Thoracic aorta (tissue), 2 donors: ENCODE measurements around the gene CPXM2. TPM values are rescaled to one million over a fixed set of nuclear protein-coding genes. Genes with fewer than 3 reads are reported as not detected.

Experiments
- ATAC-seq: fragments of 150-250 bp; one replicate; pipeline ENCODE4 v1.8.0; 2017; ENCODE audit warnings: low read depth; ENCODE audit not compliant: insufficient number of reproducible peaks, low FRiP score
- DNase-seq: peaks from one replicate; pipeline ENCODE4 v3.0.0-alpha.2; 2020; ENCODE audit warnings: low spot score
- H3K27ac ChIP-seq, 2 donors: fragments of 200-600 bp; sonication (generic); 1 replicate in 1 of 2; 2 replicates in 1 of 2; pipeline ENCODE4 v1.5.1; 2016; ENCODE audit warnings: mild to moderate bottlenecking in 2 of 2, moderate library complexity in 2 of 2
- H3K27me3 ChIP-seq: fragments of 200-600 bp; sonication (generic); replicated peaks from 2 replicates; pipeline ENCODE4 v1.6.0; 2016; ENCODE audit warnings: mild to moderate bottlenecking; ENCODE audit not compliant: insufficient read depth
- H3K36me3 ChIP-seq: fragments of 200-600 bp; sonication (generic); one replicate; pipeline ENCODE4 v1.5.1; 2016
- H3K4me1 ChIP-seq, 2 donors: fragments of 200-600 bp; sonication (generic); 1 replicate in 1 of 2; 2 replicates in 1 of 2; pipeline versions ENCODE4 v1.5.1 to v1.6.0; 2016; ENCODE audit warnings: low read depth in 2 of 2, mild to moderate bottlenecking in 1 of 2; ENCODE audit not compliant: control insufficient read depth in 1 of 2
- H3K4me3 ChIP-seq: fragments of 200-600 bp; sonication (generic); 2 replicates; pipeline ENCODE4 v1.5.1; 2016; ENCODE audit warnings: mild to moderate bottlenecking
- H3K9me3 ChIP-seq: fragments of 200-600 bp; sonication (generic); 2 replicates; pipeline ENCODE4 v1.5.1; 2016
- CTCF ChIP-seq: fragments of 200-600 bp; sonication (generic); IDR thresholded peaks from one replicate; pipeline ENCODE4 v1.5.1; 2019; ENCODE audit warnings: antibody characterized with exemption
- total RNA-seq, 2 donors: library from RNA; depleted of rRNA; stranded (reverse); fragments of >200 nt; gene quantifications; one replicate each; pipeline versions ENCODE4 v1.1.0 to v1.2.3, GENCODE V29; 2016

Gene CPXM2
- total RNA-seq, 2 donors from 2014 or later: 275 to 348 TPM

DNA sequence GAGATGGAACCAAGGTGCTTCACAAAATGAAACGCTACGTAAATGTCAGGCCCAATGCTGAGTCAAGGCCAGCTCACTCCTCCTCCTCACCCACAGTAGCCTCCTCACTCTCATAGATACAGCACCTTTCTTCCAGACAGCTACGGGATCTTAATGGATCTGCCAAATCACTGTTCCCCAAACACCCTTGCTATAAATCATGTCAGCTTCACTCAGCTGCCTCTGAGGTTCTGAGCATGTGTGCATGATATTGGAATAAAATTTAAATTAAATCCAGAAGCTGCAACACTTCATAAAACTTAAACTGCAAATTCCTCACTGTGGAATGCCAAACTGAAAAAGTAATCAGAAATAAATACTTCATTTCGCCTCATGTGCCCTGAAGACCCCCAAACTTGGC, 14.7 kb upstream of the CPXM2 start:
- Histone ChIP-seq H3K4me1 (no peaks in the 10 kb centered on the region), H3K36me3 (no peaks in the 10 kb centered on the region), H3K27ac (no peak overlapping the region), H3K4me3 (no peak overlapping the region), H3K9me3 (no peaks in the 10 kb centered on the region), H3K27me3 (no peaks in the 10 kb centered on the region)
- DNase-seq: no peak
- TF ChIP-seq CTCF: no peak
- no peak for ATAC-seq

- ATAC-seq (no peak), DNase-seq (no peak)
- Histone ChIP-seq H3K9me3 (peaks cover 5% of the 10 kb centered on the region), H3K4me3 (no peak overlapping the region), H3K36me3 (no peaks in the 10 kb centered on the region), H3K27ac (no peak overlapping the region), H3K27me3 (no peaks in the 10 kb centered on the region), H3K4me1 (no peaks in the 10 kb centered on the region)
- TF ChIP-seq CTCF: no peak
Observed at GRCh38 chr10:123904834-123905409, 13.3 kb upstream of the CPXM2 start.

- Histone ChIP-seq H3K4me3 (no peak overlapping the region), H3K4me1 (no peaks in the 10 kb centered on the region), H3K9me3 (peaks cover 5% of the 10 kb centered on the region), H3K27ac (no peak overlapping the region), H3K27me3 (no peaks in the 10 kb centered on the region), H3K36me3 (no peaks in the 10 kb centered on the region)
- DNase-seq (no peak), ATAC-seq (no peak)
- TF ChIP-seq CTCF: no peak
Observed at GRCh38 chr10:123903621-123904020, 12.0 kb upstream of the CPXM2 start.

DNA sequence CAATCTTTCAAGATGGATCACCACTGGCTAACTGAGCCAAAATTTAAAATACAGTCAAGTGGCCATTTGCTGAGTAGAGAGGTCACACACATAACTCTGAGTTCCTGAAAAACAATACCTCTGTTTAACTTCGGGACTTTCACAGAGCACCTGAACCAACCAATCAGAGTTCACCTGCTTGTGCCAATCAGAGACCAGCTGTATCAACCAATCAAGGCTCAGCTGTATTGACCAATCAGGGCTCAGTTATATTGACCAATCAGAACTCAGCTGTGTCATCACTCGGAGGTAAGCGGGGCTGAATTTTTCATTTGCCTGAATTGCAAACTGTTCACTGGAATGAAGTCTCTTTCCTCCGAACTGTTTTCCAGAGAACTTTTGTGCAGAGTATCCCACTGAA, 10.0 kb upstream of the CPXM2 start:
- DNase-seq: no peak
- Histone ChIP-seq H3K4me3 (no peak overlapping the region), H3K36me3 (no peaks in the 10 kb centered on the region), H3K27ac (no peak overlapping the region), H3K27me3 (no peaks in the 10 kb centered on the region), H3K4me1 (no peaks in the 10 kb centered on the region), H3K9me3 (peaks cover 5% of the 10 kb centered on the region)
- no peak for ATAC-seq
- no peak for TF ChIP-seq CTCF

DNA sequence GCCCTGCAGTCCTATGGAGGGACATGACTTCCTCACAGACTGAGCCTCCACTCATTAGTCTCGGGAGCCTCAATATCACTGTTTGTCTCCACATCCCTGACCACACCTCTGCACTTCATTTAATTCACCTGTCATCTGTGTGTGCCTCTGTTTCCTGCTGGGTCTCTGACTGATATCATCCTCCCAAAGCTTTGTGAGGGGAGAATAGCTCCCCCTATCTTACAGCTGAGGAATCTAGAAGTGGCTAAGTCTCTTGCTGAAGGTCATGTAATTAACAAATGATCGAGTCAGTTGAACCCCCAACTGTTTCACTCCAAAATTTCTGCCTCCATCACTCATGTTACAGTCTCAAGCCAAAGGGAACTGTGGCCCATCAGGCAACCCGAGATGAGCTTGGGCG, 5.5 kb upstream of the CPXM2 start:
- Histone ChIP-seq H3K9me3 (peaks cover 5% of the 10 kb centered on the region), H3K4me1 (peaks cover 1 to 2% of the 10 kb centered on the region in 2 donors), H3K27ac (no peak overlapping the region), H3K27me3 (no peaks in the 10 kb centered on the region), H3K36me3 (no peaks in the 10 kb centered on the region), H3K4me3 (no peak overlapping the region)
- no peak for ATAC-seq
- no peak for DNase-seq
- no peak for TF ChIP-seq CTCF
